SJCRH30 (cell line): ENCODE measurements around the gene NAV2. TPM values are rescaled to one million over a fixed set of nuclear protein-coding genes. Genes with fewer than 3 reads are reported as not detected.
A peak's percentile ranks its signal among the peaks of the same experiment; 100 is the strongest.

Experiments
- DNase-seq, 2 experiments: peaks; one replicate each; pipeline ENCODE4 v3.0.0-alpha.2; 2015 to 2020
- H3K27ac ChIP-seq: fragments of 250-450 bp; sonication (Bioruptor Pico); 2 replicates; pipeline ENCODE4 v1.5.1; 2020; ENCODE audit warnings: mild to moderate bottlenecking, moderate library complexity
- H3K27me3 ChIP-seq: fragments of 250-450 bp; sonication (Bioruptor Pico); 2 replicates; pipeline ENCODE4 v1.5.1; 2020; ENCODE audit warnings: mild to moderate bottlenecking, moderate library complexity
- H3K36me3 ChIP-seq: fragments of 250-450 bp; sonication (Bioruptor Pico); 2 replicates; pipeline ENCODE4 v1.5.1; 2020; ENCODE audit warnings: mild to moderate bottlenecking, moderate library complexity
- H3K4me1 ChIP-seq: fragments of 250-450 bp; sonication (Bioruptor Pico); 2 replicates; pipeline ENCODE4 v1.5.1; 2020; ENCODE audit warnings: mild to moderate bottlenecking, moderate library complexity
- H3K4me3 ChIP-seq: fragments of 250-450 bp; sonication (Bioruptor Pico); 2 replicates; pipeline ENCODE4 v1.5.1; 2020; ENCODE audit warnings: mild to moderate bottlenecking, moderate library complexity
- H3K9me3 ChIP-seq: fragments of 250-450 bp; sonication (Bioruptor Pico); replicated peaks from 2 replicates; pipeline ENCODE4 v1.5.1; 2020; ENCODE audit warnings: mild to moderate bottlenecking, moderate library complexity
- total RNA-seq: library from RNA; depleted of rRNA; stranded (reverse); fragments of >200 nt; shearing (Covaris generic); gene quantifications from 2 replicates; pipeline ENCODE4 v1.2.3, GENCODE V29; 2014

The NAV2 gene
- total RNA-seq, 1 experiment from 2014 or later, result 73.1 TPM

DNA sequence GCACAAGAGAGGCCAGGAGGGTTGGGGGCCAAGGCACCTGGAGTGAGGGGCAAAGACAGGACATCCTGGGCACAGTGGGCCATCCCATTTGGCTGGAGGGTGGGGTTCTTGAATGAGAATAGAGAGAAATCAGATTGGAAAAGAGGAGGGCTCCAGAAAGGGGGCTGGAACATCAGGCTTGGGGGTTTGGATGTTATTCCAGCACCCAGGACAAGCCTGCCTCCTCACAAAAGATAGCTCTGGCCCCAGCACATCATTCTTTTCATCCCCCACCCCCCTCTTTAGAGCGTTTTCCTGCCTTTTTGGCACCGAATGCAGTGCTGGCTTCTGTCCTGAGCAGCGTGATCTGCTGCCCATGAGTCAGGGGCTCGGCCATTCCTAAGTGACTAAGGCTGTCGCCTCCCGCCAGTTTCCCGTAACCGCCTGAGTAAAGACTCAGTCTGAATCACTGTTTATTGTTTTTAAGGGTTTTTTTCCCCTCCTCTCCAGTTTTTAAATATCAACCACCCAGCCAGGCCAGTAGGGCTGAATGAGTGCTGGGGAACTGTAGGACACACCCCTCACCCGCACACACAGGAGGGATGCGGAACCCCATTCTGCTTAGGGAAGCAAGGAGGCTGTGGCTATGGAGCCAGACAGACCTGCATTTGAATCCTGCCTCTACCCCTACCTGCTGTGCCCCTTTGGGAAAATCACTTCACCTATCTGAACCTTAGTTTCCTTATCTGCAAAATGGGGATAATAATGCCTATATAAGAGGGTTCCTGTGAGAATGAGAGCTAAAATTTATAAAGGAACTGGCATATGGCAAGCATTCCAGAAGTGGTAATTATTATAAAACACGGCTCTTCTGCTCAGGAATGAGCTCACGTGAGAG, 32.4 kb upstream of the NAV2 start:
- no peaks in the 10 kb centered on the region for H3K27me3 ChIP-seq
- H3K4me3 ChIP-seq, result no peak overlapping the region
- H3K27ac ChIP-seq, result peak overlapping the region; percentile 71
- DNase-seq, result peak; percentile 84 to 88
- H3K36me3 ChIP-seq, result no peaks in the 10 kb centered on the region; the same call in 1 of the 2 replicates
- H3K9me3 ChIP-seq, result no peaks in the 10 kb centered on the region
- peaks cover 38% of the 10 kb centered on the region for H3K4me1 ChIP-seq

DNA sequence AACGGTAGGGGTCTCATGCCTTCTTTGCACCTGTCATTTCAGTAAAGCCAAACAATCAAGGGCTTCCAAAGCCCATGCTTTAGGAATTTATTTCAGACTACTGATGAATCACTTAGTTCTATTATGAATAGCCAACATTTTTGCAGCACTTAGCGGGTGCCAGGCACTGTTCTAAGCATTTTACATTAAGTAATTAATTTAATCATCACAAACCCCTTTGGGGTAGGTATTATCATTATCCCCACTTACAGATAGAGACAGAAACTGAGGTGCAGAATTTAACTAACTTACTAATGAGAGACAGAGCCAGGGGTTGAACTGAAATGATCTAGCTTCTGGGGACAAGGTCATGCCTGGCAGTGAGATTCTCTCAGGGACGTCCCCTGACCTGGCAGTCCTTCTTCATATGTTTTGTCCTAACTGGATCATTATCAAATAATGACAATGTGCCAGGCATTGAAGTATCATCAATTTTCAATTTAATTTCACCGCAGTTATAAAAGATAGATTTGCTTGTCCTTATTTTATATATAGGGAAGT, 31.7 kb upstream of the NAV2 start:
- DNase-seq, result peak; percentile 25 to 46
- no peak overlapping the region for H3K4me3 ChIP-seq
- H3K9me3 ChIP-seq, result no peaks in the 10 kb centered on the region
- peak overlapping the region; percentile 71 for H3K27ac ChIP-seq
- H3K36me3 ChIP-seq, result no peaks in the 10 kb centered on the region; the same call in 1 of the 2 replicates
- peaks cover 37% of the 10 kb centered on the region for H3K4me1 ChIP-seq
- H3K27me3 ChIP-seq, result no peaks in the 10 kb centered on the region

DNA sequence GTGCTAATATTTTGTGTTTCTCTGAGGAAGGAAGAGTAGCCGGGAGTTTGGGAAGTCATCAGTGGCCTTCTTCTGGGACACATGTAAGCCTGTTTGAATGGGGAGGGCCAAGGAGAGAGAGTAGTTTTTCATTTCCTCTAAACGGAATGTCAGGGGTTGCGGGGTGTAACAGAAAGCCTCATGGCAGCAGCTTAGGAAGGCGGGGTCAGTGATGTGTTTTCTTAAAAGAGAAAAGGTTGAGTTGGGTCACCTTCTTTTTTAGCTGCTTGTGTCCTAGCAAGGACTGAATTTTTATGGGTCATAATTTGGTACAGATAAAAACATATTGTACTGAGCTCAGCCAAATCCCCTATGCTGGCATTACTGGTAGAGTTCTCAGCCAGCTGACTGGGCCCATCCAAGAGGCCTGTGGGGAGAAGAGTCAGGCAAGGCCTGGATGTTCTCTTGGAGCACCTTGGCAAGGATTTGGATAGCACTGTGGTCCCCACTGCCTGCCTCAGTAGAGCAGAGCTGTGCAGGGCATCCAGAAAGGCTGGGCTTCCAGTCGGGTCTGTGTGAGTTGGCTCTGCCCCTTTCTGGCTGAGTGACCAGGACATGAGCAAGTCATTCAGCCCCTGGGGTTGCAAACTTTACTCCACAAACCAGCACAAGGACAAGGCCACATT, 29.4 kb upstream of the NAV2 start:
- Histone ChIP-seq H3K27ac (no peak overlapping the region), H3K9me3 (no peaks in the 10 kb centered on the region), H3K36me3 (no peaks in the 10 kb centered on the region; the same call in 1 of the 2 replicates), H3K4me3 (no peak overlapping the region), H3K27me3 (no peaks in the 10 kb centered on the region), H3K4me1 (peaks cover 21% of the 10 kb centered on the region)
- no peak for DNase-seq

DNA sequence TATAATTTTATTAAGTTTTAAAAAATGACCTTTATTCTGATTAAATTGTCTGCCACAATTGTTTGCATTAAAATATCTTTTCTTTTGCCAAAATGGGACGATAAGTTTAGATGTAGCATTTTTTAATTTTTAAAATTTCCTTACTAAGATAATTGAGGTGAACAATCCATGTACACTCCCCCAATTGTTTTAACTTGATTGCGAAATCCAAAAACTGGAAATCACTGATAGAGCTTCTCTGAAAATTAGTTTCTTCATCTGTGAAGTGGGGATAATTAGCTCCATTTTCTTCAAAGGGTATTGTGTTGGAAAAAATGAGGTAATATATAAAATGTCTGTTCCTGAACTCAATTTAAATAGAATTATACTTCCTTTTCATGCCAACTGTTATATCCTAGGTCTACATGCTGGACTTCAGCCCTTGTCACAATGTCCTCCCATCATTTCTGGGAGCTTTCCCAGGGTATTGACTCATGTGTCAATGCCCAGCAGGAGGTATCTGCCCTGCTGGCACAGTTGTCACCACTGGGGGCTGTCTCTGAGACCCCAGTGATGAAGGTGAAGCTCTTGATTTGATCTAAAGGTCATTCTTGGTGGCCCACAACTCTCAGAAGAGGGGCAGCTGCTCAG, 28.7 kb upstream of the NAV2 start:
- Histone ChIP-seq H3K27me3 (no peaks in the 10 kb centered on the region), H3K36me3 (no peaks in the 10 kb centered on the region; the same call in 1 of the 2 replicates)

DNA sequence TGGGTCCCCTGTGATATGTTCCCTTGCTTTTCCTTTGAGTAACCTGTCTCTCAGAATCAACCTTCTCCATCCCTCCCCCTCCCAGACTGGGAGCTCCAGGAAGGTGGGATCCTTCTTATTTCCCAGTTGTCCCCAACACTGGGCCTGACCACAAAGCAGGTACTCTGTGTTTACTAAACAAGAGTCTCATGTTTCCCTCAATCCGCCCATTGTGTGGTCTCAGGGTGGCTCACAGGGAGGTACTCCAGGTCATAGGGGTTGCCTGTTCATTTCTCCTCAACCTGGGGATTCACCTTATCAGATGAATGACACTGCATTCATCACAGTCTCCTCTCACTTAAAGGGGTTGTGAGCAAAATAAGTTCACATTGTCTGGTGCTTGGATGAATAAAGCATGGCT, 26.4 kb upstream of the NAV2 start:
- DNase-seq, result no peak
- H3K4me3 ChIP-seq, result no peak overlapping the region
- no peaks in the 10 kb centered on the region; the same call in 1 of the 2 replicates for H3K36me3 ChIP-seq
- H3K9me3 ChIP-seq, result no peaks in the 10 kb centered on the region
- H3K4me1 ChIP-seq, result peaks cover 4% of the 10 kb centered on the region
- H3K27ac ChIP-seq, result no peak overlapping the region
- no peaks in the 10 kb centered on the region for H3K27me3 ChIP-seq

More for the DNA sequence above, 28.7 kb upstream of the NAV2 start:
- no peak overlapping the region for H3K4me3 ChIP-seq
- H3K9me3 ChIP-seq, result no peaks in the 10 kb centered on the region
- no peak overlapping the region for H3K27ac ChIP-seq
- DNase-seq, result no peak
- H3K4me1 ChIP-seq, result peaks cover 21% of the 10 kb centered on the region

DNA sequence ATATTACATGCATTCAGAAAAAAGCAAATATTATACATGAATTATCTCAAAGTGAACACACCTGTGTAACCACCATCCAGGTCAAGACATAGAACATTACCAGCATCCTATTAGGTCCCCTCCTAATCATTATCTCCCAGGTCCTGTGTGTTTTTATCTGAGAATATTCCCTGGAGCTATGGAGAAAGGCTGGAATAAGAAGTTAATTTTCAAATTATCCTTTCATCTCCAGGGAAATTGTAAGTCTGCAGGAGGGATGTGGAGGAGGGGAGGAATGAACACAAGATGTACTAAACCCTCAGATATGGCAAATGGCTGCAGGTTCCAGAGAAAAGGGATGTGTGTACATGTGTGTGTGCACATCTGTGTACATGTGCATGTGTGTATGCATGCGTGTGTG, 25.2 kb upstream of the NAV2 start:
- Histone ChIP-seq H3K27ac (no peak overlapping the region), H3K4me1 (peaks cover 6% of the 10 kb centered on the region; the same call in 1 of the 2 replicates), H3K36me3 (peaks cover 2% of the 10 kb centered on the region; the same call in 1 of the 2 replicates), H3K4me3 (no peak overlapping the region), H3K9me3 (no peaks in the 10 kb centered on the region), H3K27me3 (no peaks in the 10 kb centered on the region)
- DNase-seq, result no peak

DNA sequence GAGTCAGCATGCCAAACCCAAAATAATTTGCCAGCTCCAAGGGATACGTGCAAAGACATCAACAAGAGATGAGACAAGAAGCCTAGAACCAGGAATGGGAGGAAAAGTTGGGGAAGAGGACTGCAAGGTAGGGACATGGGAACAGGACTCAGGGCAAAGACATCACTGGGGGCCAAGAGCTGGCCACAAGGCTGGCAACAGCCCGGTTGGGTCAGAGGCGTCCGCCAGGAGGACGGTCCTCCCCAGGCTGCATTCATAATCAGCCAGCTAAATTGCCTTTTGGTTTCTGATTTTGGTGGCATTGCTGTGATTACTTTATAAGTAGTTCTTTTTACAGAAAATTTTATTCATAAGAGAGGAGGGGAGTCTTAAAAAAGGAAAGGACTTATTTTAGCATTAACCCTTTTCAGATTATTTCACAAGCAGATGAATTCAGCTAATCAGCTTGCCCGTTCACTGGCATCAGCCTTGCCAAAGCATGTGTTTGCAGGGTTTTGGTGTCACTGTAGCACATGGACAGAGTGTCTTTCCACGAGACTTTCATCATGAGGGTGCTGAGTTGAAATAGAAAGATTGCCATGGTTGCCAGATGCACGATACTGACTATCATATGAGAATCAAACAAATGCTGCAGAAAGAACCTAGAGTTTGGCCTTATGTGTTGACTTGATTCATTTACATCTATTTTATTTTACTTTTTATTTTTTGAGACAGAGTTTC, 23.2 kb upstream of the NAV2 start:
- peaks cover 6% of the 10 kb centered on the region; the same call in 1 of the 2 replicates for H3K4me1 ChIP-seq
- 0 out of 2 replicates have a peak, but pooled peaks cover 3% of the 10 kb centered on the region for H3K36me3 ChIP-seq
- H3K27me3 ChIP-seq, result no peaks in the 10 kb centered on the region
- no peak overlapping the region for H3K27ac ChIP-seq
- no peak overlapping the region for H3K4me3 ChIP-seq
- no peaks in the 10 kb centered on the region for H3K9me3 ChIP-seq
- DNase-seq, result no peak

DNA sequence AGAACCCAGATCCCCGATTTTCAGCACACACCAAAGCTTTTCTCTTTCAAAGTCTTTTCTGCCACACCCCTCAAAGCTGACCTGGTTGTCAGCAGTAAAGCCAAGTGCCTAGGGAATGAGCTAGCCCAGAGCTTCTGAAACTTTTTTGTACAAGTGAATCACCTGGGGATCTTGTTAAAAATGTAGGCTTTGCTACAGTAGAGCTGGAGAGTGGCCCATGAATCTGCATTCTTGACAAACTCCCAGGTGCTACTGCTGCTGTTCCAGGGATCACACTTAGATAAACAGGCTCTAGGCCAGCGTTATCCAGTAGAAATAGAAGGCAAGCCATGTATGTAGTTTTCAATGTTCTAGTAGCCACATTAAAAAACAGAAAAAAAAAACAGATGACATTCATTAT, 21.8 kb upstream of the NAV2 start:
- no peak for DNase-seq
- no peaks in the 10 kb centered on the region for H3K9me3 ChIP-seq
- H3K36me3 ChIP-seq, result 0 out of 2 replicates have a peak, but pooled peaks cover 3% of the 10 kb centered on the region
- no peak overlapping the region for H3K4me3 ChIP-seq
- no peaks in the 10 kb centered on the region for H3K27me3 ChIP-seq
- H3K4me1 ChIP-seq, result peaks cover 6% of the 10 kb centered on the region; the same call in 1 of the 2 replicates
- H3K27ac ChIP-seq, result no peak overlapping the region

DNA sequence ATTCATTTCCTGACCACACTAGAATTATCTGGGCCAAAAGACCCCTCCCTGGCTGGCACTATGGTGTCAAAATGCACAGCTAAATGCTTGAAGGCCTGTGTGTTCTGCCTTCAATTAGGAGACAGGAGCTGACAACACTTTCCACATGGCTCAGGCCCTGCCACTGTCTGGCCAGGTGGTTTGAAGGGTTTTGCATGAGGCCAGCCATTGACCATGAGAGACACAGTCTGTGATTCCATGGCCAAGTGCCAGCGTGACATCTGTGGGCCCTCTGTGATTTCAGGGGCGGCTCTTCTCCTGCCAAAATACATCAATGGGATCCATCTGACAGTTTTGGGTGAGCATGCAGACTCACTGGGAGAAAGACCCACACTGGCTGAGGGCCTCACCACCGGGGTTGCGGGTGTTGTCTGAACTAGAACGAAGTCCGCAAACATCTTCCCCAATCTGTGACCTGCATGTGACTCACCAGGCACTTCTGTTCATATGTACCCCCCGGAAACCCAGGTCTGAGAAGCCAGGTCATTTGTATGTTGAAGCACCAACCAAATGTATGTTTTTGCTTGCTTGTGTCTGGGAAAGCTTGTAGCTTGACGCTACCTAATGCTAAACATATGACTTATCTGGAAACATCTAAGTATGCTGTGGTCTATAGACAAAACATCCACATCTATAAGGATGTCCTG, 20.7 kb upstream of the NAV2 start:
- Histone ChIP-seq H3K27ac (no peak overlapping the region), H3K27me3 (no peaks in the 10 kb centered on the region), H3K4me1 (peaks cover 6% of the 10 kb centered on the region; the same call in 1 of the 2 replicates), H3K4me3 (no peak overlapping the region), H3K9me3 (no peaks in the 10 kb centered on the region), H3K36me3 (0 out of 2 replicates have a peak, but pooled peaks cover 3% of the 10 kb centered on the region)
- peak in 1 of 2 experiments; percentile 44 for DNase-seq

DNA sequence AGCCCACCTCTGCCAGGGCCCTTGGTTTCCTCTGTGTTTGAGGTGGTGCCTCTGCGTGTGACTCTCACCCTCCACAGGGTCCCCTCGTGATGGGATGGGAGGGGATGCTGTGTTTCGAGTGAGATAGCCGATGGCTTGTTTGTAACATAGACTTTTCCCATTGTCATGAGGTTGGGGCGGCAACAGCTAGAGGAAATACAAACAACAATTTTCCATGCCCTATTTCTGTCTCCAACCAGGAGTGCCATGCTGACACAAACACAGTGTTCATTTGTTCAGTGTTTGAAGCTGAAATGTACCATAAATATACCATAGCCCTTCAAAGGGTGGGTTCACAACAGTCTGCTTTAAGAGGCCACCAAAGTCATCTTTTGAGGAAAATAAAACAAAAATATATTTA, 19.5 kb upstream of the NAV2 start:
- Histone ChIP-seq H3K27me3 (no peaks in the 10 kb centered on the region), H3K9me3 (no peaks in the 10 kb centered on the region), H3K4me1 (peaks cover 13% of the 10 kb centered on the region), H3K27ac (no peak overlapping the region), H3K4me3 (no peak overlapping the region), H3K36me3 (0 out of 2 replicates have a peak, but pooled peaks cover 3% of the 10 kb centered on the region)
- no peak for DNase-seq

DNA sequence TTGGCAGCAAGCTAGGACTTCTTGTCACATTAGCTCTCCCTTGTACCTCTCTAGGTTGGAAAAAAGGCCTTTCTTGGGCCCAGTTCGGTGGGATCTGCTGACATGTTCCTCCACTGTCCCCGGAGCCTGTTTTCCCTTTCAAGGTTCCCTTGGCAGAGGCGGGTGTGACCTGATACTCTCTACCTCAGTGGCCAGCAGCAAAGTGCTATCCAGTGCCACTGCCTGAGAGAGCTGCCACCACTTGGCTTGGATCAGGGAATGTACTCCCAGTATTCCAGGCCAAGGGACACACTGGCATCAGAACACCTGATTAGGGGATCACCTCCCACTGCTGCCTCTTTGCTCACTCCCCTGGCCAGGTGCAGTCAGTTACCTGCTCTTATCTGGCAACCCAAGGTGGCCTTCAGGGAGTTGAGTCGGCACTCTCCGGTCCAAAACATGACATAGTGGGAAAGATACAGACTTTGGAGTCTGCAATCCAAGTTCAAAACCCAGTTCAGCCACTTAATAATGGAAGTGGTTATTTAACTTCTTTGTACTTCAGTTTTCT, 17.8 kb upstream of the NAV2 start:
- no peaks in the 10 kb centered on the region for H3K9me3 ChIP-seq
- peaks cover 15% of the 10 kb centered on the region for H3K4me1 ChIP-seq
- H3K4me3 ChIP-seq, result no peak overlapping the region
- H3K27me3 ChIP-seq, result no peaks in the 10 kb centered on the region
- no peak overlapping the region for H3K27ac ChIP-seq
- H3K36me3 ChIP-seq, result 0 out of 2 replicates have a peak, but pooled peaks cover 3% of the 10 kb centered on the region
- DNase-seq, result no peak

DNA sequence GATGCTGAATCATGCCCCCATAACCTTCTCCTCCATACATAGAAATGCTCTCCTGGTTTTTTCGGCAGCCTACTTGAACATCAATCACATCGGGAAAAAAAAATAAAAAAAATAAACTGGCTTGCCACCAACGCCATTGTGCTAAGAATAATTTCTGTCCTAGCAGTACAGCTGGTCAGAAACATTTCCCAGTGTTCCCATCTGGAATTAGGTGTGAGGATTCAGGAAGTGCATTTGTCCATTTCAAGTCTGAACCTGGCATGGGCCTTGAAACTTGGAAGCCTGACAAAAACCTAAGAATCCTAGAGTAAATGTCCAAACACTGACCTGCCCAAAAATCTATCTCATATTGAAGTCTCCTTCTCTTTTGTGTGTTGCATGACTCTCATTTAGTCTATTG, 16.6 kb upstream of the NAV2 start:
- H3K4me3 ChIP-seq, result no peak overlapping the region
- H3K27ac ChIP-seq, result no peak overlapping the region
- no peak for DNase-seq

DNA sequence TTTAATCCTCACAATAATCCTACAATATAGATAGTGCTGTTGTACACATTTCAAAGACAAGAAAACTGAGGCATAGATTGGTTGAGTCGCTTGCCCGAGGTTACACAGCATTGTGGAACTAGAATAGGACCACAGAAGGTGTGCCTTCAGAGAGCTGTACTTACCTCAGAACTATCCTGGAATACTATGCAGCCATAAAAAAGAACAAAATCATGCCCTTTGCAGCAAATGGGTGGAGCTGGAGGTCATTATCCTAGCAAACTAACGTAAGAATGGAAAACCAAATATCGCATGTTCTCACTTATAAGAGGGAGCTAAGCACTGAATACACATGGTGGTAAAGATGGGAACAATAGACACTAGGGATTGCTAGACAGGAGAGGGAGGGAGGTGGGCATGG, 15.7 kb upstream of the NAV2 start:
- Histone ChIP-seq H3K9me3 (no peaks in the 10 kb centered on the region), H3K4me1 (peaks cover 11% of the 10 kb centered on the region)

More for the DNA sequence above, 16.6 kb upstream of the NAV2 start:
- H3K27me3 ChIP-seq, result no peaks in the 10 kb centered on the region
- H3K36me3 ChIP-seq, result 0 out of 2 replicates have a peak, but pooled peaks cover 3% of the 10 kb centered on the region
- H3K4me1 ChIP-seq, result peaks cover 15% of the 10 kb centered on the region
- H3K9me3 ChIP-seq, result no peaks in the 10 kb centered on the region

More for the DNA sequence above, 15.7 kb upstream of the NAV2 start:
- no peak overlapping the region for H3K27ac ChIP-seq
- no peaks in the 10 kb centered on the region for H3K27me3 ChIP-seq
- DNase-seq, result no peak
- H3K4me3 ChIP-seq, result no peak overlapping the region
- H3K36me3 ChIP-seq, result 0 out of 2 replicates have a peak, but pooled peaks cover 3% of the 10 kb centered on the region
